D721Med (cell line): ENCODE measurements around the gene MRPL38.

Source experiments
- DNase-seq: peaks from one replicate; pipeline ENCODE4 v3.0.0; 2011; ENCODE audit warnings: low spot score; ENCODE audit not compliant: insufficient read length
- FAIRE-seq: peaks from 2 replicates; lab custom pipeline; 2011; peaks lifted over from hg19 to GRCh38; lab: Jason Lieb, UNC
- TF ChIP-seq, protein P1 (sequence below): IDR thresholded peaks from 2 replicates; pipeline ENCODE4 v1.5.1; 2012; ENCODE audit warnings: mild to moderate bottlenecking, control low read depth; ENCODE audit not compliant: insufficient read depth; ENCODE audit errors: missing control alignments

MRPL38 gene

DNA sequence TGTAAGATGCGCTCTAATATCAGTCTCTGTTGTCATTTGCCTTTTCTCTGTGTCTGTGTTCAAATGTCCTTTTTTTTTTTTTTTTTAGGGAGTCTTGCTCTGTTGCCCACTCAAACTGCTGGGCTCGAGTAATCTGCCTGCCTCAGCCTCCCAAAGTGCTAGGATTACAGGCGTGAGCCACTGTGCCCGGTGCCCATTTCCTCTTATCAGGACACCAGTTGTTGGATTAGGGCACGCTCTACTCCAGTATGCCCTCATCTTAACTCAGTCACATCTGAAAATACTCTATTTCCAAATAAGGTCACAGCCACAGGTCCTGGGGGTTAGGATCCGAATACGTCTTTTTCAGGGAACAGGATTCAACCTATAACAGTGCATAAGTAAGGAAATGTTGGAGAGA, 24.4 kb downstream of the MRPL38 start:
- TF ChIP-seq, protein P1, sequence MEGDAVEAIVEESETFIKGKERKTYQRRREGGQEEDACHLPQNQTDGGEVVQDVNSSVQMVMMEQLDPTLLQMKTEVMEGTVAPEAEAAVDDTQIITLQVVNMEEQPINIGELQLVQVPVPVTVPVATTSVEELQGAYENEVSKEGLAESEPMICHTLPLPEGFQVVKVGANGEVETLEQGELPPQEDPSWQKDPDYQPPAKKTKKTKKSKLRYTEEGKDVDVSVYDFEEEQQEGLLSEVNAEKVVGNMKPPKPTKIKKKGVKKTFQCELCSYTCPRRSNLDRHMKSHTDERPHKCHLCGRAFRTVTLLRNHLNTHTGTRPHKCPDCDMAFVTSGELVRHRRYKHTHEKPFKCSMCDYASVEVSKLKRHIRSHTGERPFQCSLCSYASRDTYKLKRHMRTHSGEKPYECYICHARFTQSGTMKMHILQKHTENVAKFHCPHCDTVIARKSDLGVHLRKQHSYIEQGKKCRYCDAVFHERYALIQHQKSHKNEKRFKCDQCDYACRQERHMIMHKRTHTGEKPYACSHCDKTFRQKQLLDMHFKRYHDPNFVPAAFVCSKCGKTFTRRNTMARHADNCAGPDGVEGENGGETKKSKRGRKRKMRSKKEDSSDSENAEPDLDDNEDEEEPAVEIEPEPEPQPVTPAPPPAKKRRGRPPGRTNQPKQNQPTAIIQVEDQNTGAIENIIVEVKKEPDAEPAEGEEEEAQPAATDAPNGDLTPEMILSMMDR = no peak
- DNase-seq (no peak), FAIRE-seq (no peak)

DNA sequence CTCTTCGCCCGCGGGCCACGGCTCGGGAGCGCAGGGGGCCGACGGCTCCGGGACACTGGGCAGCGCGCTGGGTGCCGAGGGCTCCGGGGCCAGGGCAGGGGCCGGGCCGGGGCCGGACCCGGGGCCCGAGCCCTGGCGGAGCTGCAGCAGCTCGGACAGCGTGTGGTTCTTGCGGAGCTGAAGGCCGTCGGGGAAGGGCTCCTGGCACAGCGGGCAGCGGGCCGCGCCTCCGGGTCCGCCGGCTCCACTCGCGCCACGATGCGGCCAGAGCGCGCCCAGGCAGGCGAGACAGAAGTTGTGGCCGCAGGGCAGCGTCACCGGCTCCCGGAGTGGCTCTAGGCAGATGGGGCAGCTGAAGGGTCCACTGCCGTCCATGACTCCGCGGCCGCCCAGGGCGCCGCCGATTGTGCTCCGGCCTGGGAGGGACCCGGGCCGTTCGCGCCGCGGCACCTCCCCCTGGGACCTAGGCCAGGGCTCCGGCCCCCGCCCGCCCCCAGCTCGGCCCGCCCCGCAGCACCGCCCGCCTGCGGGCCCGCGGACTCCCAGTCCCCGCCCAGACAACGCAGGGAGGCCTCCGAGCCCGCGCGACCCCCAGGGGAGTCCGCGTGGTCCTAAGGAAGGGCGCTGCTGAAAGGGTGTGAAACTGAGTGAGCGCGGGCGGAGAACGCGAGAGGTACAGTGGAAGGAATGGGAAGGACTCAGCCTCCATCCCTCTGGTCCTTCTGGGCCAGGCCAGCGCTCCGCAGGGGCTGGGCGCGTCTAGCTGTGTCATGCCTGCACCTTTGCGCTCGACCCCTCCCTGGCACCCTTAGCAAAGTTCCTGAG, 26.3 kb downstream of the MRPL38 start, which contains the start of gene TRIM47:
TSS of gene TRIM47 (minus strand) at position 408 of the 825 bp plus-strand sequence. CDS start at position 375, 33 bp downstream.
- TF ChIP-seq, protein P1 = no peak
- no peak for FAIRE-seq
- DNase-seq = no peak

DNA sequence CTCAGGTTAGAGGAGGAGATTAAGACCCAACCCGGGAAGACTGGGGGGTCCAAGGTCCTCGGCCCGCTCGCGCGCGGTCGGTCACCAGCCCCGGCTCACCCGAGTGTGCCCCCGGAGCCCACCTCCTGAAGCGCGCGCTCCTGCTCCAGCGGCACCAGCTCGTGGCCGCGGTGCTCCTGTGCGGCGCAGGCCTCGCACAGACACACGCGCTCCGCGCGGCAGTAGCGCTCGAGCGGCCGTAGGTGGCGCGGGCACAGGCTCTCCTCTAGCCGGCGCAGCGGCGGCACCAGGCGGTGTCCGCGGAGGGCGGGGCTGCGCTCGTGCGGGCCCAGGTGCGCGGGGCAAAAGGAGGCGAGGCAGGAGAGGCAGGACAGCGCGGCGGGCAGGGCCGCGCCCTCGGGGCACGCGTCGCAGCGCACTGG, 26.9 kb downstream of the MRPL38 start:
- TF ChIP-seq, protein P1 = peak; percentile 37
- FAIRE-seq = no peak
- no peak for DNase-seq

DNA sequence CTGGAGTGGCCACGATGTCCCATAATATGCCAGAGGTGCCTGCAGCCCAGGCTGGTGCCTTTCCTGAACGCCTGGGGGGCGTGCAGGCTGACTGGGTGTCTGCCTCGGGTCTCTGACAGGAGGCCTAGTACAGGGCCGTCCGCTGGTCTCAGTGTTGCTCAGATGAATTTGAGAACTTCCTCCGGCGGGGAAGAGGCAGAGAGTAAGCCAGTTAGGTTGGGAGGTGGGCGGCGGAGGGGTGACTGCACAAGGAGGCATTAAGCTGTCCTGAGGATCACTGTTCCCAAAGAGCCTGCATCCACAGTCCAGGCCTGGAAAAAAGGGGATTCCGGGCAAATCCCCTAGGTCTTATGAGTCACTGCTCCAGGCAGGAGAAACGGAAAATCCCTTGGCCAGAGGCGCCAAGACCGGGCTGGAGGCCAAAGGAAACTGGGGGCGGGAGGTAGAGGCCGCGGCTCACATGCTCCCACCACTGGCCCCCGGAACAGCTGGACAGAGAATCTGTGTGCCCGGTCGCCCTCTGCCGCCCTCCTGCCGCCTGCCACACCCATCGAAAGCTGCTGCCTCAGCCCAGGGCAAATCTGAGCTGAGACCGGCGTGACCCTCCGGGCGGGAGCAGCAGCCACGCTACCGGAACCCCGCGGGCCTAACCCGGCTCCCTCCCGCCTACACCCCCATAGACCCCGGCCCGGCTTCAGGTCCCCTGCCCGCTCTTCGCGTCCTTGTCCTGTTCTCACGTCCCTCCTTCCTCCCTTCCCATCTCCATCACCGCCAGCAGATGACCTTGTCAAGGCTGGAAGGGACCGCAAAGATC, 27.5 kb downstream of the MRPL38 start:
- DNase-seq (no peak), FAIRE-seq (no peak)
- TF ChIP-seq, protein P1 = no peak

DNA sequence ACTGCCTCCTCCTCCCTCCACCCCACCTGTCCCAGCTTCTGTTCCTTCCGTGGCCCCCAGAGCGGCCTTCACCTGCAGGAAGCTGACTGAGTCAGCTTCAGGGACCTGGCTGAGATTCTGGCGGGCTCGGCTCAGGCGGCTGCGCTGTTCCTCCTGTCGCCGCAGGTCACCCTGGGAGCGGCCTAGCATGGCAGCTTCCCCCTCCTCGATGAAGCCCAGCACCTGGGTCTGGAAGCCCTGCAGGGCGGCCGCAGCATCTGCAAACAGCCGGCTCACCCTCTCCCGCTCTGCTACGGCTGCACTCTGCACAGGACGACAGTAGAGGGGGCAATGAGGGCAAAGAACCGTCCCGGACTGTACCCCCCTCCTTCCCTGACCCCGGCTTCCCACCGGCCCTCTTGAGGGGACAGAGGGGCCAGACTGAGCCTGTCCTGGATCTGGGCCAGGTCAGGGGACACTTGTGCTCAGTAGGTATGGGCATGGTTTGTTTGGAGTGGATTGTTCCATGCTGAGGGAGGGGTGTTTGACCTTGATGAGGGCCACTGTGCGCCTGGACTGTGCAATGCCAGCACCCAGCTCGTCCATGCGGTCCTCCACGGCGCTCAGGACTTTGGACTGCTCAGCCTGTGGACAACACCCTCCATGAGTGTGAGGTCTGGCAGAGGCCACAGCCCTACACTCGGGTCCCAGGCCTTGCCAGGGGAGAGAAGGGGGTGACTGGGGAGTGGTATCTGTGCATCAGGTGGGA, 28.3 kb downstream of the MRPL38 start:
- FAIRE-seq (no peak), DNase-seq (no peak)
- TF ChIP-seq, protein P1 = no peak

DNA sequence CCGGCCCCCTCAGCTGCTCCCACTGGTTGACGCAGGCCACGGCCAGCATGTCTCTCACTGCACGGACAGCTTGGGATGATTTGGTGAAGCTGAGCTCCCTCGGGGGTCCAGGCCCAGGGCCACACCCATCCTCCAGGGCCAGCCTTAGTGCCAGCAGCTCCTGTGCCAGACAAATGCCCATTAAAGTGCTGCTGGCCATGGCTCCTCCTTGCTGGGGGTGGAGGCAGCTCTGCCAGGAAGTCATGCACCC, 28.8 kb downstream of the MRPL38 start:
- FAIRE-seq = no peak
- DNase-seq = no peak
- TF ChIP-seq, protein P1 = no peak
